Retinal pigment epithelial cell (primary cell): ENCODE measurements around the gene STAG2.
"Not testable (repeated sequence)": the region's sequence is repeated elsewhere in the genome, so short reads cannot be mapped to it uniquely, and the experiment has no call there.

Experiments used
- DNase-seq: peaks from one replicate; pipeline ENCODE4 v3.0.0-alpha.2; 2010; ENCODE audit warnings: low read depth
- H3K4me3 ChIP-seq: 2 replicates; pipeline ENCODE4 v1.5.1; 2011; ENCODE audit warnings: mild to moderate bottlenecking, low read length, control low read depth, moderate library complexity
- CTCF ChIP-seq: conservative IDR thresholded peaks from 2 replicates; pipeline ENCODE4 v1.5.1; 2011; ENCODE audit warnings: low read depth, low read length, control low read depth, inconsistent platforms

The STAG2 gene

GRCh38 chrX:123927845-123928244, 33.7 kb upstream of the STAG2 start:
- no peak for TF ChIP-seq CTCF
- no peak for DNase-seq
- H3K4me3 ChIP-seq = no peak overlapping the region

GRCh38 chrX:123932055-123932454, 29.5 kb upstream of the STAG2 start:
- H3K4me3 ChIP-seq, DNase-seq: not testable (repeated sequence)

GRCh38 chrX:123943074-123943473, 18.4 kb upstream of the STAG2 start:
- TF ChIP-seq CTCF = no peak
- DNase-seq = no peak

GRCh38 chrX:123943488-123943887, 18.0 kb upstream of the STAG2 start:
- no peak overlapping the region for H3K4me3 ChIP-seq
- DNase-seq = no peak
- no peak for TF ChIP-seq CTCF

More at GRCh38 chrX:123943074-123943473, 18.4 kb upstream of the STAG2 start:
- H3K4me3 ChIP-seq = no peak overlapping the region

- no peak for DNase-seq
Observed at GRCh38 chrX:123949846-123950245, 11.7 kb upstream of the STAG2 start.

GRCh38 chrX:123959281-123960063, 2.0 kb upstream of the STAG2 start:
- TF ChIP-seq CTCF = no peak
- no peak for DNase-seq
- peak overlapping the region; percentile 56 for H3K4me3 ChIP-seq

More at GRCh38 chrX:123949846-123950245, 11.7 kb upstream of the STAG2 start:
- no peak overlapping the region for H3K4me3 ChIP-seq
- no peak for TF ChIP-seq CTCF

GRCh38 chrX:123960956-123961267, 594 bp upstream of the STAG2 start:
- no peak for TF ChIP-seq CTCF
- H3K4me3 ChIP-seq = peak overlapping the region; percentile 80
- DNase-seq = no peak
